Type B pancreatic cell (in vitro differentiated cells): ENCODE data around the gene NOD2. TPM values are rescaled to one million over a fixed set of nuclear protein-coding genes. Genes with fewer than 3 reads are reported as not detected.

Experiments
- DNase-seq: peaks from one replicate; pipeline ENCODE4 v3.0.0; 2021; ENCODE audit warnings: mixed read lengths; ENCODE audit not compliant: unreplicated experiment; ENCODE audit errors: extremely low spot score
- H3K27ac Mint-ChIP-seq: 2 replicates; pipeline ENCODE4 v1.8.0; 2021; ENCODE audit warnings: mild to moderate bottlenecking, mixed read lengths
- H3K27me3 Mint-ChIP-seq: 2 replicates; pipeline ENCODE4 v1.8.0; 2021; ENCODE audit warnings: mixed read lengths
- H3K36me3 Mint-ChIP-seq: 2 replicates; pipeline ENCODE4 v1.8.0; 2021; ENCODE audit warnings: mixed read lengths
- H3K4me1 Mint-ChIP-seq: one replicate; pipeline ENCODE4 v1.8.0; 2021; ENCODE audit warnings: mixed read lengths; ENCODE audit not compliant: unreplicated experiment
- H3K4me3 Mint-ChIP-seq: 2 replicates; pipeline ENCODE4 v1.8.0; 2021; ENCODE audit warnings: mild to moderate bottlenecking, mixed read lengths
- H3K9me3 Mint-ChIP-seq: 2 replicates; pipeline ENCODE4 v1.8.0; 2021; ENCODE audit warnings: mixed read lengths
- total RNA-seq: library from RNA; stranded (reverse); gene quantifications from 2 replicates; pipeline ENCODE4 v1.2.1, GENCODE V29; 2021; ENCODE audit warnings: low replicate concordance
- TF ChIP-seq, protein P1 (sequence below): fragments of 200-600 bp; sonication (generic); conservative IDR thresholded peaks from 2 replicates; pipeline ENCODE4 v1.5.0; 2021; ENCODE audit warnings: antibody characterized with exemption, mild to moderate bottlenecking

NOD2 gene
- total RNA-seq, 1 donor from 2014 or later, result 0.31 TPM

DNA sequence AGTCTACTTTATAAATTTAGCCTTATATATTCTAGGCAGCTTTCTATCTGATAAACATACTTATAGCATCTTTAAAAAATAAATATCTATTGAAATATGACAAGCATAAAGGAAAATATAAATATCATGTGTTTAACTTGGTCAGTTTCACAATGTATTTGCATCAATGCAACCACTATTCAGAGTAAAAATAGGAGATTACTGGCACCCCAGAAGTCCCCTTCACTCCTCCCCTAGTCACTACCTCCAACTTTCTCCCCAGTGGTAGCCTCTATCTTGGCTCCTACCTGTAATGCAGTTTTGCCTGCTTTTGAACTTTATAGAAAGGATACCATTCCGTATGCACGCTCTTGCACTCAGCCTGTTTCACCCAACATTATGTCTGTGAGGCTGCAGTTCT, 3.2 kb upstream of the NOD2 start:
- peaks cover 34% of the 10 kb centered on the region for H3K27me3 Mint-ChIP-seq
- TF ChIP-seq, protein P1, sequence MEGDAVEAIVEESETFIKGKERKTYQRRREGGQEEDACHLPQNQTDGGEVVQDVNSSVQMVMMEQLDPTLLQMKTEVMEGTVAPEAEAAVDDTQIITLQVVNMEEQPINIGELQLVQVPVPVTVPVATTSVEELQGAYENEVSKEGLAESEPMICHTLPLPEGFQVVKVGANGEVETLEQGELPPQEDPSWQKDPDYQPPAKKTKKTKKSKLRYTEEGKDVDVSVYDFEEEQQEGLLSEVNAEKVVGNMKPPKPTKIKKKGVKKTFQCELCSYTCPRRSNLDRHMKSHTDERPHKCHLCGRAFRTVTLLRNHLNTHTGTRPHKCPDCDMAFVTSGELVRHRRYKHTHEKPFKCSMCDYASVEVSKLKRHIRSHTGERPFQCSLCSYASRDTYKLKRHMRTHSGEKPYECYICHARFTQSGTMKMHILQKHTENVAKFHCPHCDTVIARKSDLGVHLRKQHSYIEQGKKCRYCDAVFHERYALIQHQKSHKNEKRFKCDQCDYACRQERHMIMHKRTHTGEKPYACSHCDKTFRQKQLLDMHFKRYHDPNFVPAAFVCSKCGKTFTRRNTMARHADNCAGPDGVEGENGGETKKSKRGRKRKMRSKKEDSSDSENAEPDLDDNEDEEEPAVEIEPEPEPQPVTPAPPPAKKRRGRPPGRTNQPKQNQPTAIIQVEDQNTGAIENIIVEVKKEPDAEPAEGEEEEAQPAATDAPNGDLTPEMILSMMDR, result no peak
- DNase-seq, result no peak
- no peaks in the 10 kb centered on the region for H3K36me3 Mint-ChIP-seq
- no peak overlapping the region for H3K4me3 Mint-ChIP-seq
- no peaks in the 10 kb centered on the region for H3K4me1 Mint-ChIP-seq
- H3K27ac Mint-ChIP-seq, result no peak overlapping the region
- H3K9me3 Mint-ChIP-seq, result no peaks in the 10 kb centered on the region

DNA sequence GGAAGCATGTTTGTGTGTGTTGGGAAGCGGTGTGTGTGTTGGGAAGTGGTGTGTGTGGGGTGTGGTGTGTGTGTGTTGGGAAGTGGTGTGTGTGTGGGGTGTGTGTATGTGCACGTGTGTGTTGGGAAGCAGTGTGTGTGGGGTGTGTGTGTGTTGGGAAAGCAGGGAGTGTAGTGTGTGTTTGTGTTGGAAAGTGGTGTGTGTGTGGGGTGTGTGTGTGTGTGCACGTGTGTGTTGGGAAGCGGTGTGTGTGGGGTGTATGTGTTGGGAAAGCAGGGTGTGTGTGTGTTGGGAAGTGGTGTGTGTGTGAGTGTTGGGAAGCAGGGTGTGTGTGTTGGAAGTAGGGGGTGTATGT, 785 bp upstream of the NOD2 start:
- DNase-seq, result no peak
- peaks cover 41% of the 10 kb centered on the region for H3K27me3 Mint-ChIP-seq

GRCh38 chr16:50694206-50694605, 800 bp downstream of the NOD2 start:
- H3K4me3 Mint-ChIP-seq, result peak overlapping the region; percentile 71
- H3K27me3 Mint-ChIP-seq, result peaks cover 41% of the 10 kb centered on the region
- H3K9me3 Mint-ChIP-seq, result no peaks in the 10 kb centered on the region
- no peak overlapping the region for H3K27ac Mint-ChIP-seq
- no peak for DNase-seq
- peaks cover 20% of the 10 kb centered on the region for H3K4me1 Mint-ChIP-seq
- TF ChIP-seq, protein P1, result no peak
- no peaks in the 10 kb centered on the region for H3K36me3 Mint-ChIP-seq

More for the DNA sequence above, 785 bp upstream of the NOD2 start:
- Mint-ChIP-seq H3K4me1 (peaks cover 14% of the 10 kb centered on the region), H3K27ac (no peak overlapping the region), H3K9me3 (no peaks in the 10 kb centered on the region), H3K4me3 (no peak overlapping the region), H3K36me3 (no peaks in the 10 kb centered on the region)
- TF ChIP-seq, protein P1, result no peak

GRCh38 chr16:50695017-50696000, 1.9 kb downstream of the NOD2 start:
- H3K27ac Mint-ChIP-seq, result no peak overlapping the region
- no peak overlapping the region for H3K4me3 Mint-ChIP-seq
- H3K36me3 Mint-ChIP-seq, result no peaks in the 10 kb centered on the region
- H3K4me1 Mint-ChIP-seq, result peaks cover 20% of the 10 kb centered on the region
- no peak for DNase-seq
- H3K27me3 Mint-ChIP-seq, result peaks cover 41% of the 10 kb centered on the region
- TF ChIP-seq, protein P1, result no peak
- H3K9me3 Mint-ChIP-seq, result no peaks in the 10 kb centered on the region

DNA sequence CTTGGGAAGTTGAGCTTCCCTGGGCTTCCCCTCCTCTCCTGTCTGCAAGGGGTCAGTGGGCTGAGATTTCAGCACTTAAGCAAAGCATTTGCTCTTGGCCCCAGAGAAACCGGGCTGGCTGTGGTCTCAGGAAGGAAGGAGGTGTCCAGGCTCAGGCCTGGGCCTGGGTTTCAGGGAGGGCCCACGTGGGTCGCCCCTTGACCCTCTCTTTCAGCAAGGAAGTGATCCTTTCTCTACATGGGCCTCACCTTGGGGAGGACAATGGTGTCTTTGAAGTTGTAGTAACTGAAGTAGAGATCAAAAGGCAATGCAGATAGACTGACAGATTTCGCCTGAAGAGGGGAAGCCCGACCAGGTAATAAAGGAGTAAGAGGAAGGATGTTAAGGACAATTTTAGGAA, 2.7 kb downstream of the NOD2 start:
- no peak for DNase-seq
- TF ChIP-seq, protein P1, result no peak
- Mint-ChIP-seq H3K4me3 (no peak overlapping the region), H3K27ac (no peak overlapping the region), H3K27me3 (peaks cover 34% of the 10 kb centered on the region), H3K9me3 (no peaks in the 10 kb centered on the region), H3K36me3 (no peaks in the 10 kb centered on the region), H3K4me1 (peaks cover 20% of the 10 kb centered on the region)
